ENCODE results near the gene CCNI2. TPM values are rescaled to one million over a fixed set of nuclear protein-coding genes. Genes with fewer than 3 reads are reported as not detected.

Gene CCNI2
- total and polyA plus RNA-seq, 11 donors: 0.11 to 0.50 (median 0.20) TPM; not detected in 8

- H3K36me3 ChIP-seq: peaks cover 2 to 95% (median 85%) of the 10 kb centered on the region in 9 donors
These were observed 13.5 kb downstream of the CCNI2 start for GRCh38 chr5:132760601-132761317.

GRCh38 chr5:132761321-132762240 lies 14.4 kb downstream of the CCNI2 start:
- Histone ChIP-seq H3K27ac (no peak overlapping the region), H3K9me3 (no peaks in the 10 kb centered on the region), H3K36me3 (peaks cover 2 to 90% (median 85%) of the 10 kb centered on the region in 9 donors), H3K4me1 (peaks cover 0 to 16% (median 12%) of the 10 kb centered on the region in 12 donors), H3K4me3 (no peak overlapping the region), H3K27me3 (no peaks in the 10 kb centered on the region)
- no peak for DNase-seq
- intact Hi-C loops (cut with DNase I): no loop called here
- TF ChIP-seq CTCF (IDR thresholded peaks at IDR 0.05) (no peak), POLR2A (IDR thresholded peaks at IDR 0.05) (no peak)
- ATAC-seq: no peak
- WGBS, 4 donors: 91 to 94% (median 92%) methylated on average over 21 to 22 of the region's 22 CpGs

More at GRCh38 chr5:132760601-132761317, 13.5 kb downstream of the CCNI2 start:
- DNase-seq (no peak), ATAC-seq (no peak)
- H3K4me1 ChIP-seq: peaks cover 0 to 8% (median 5%) of the 10 kb centered on the region in 12 donors
- no peak overlapping the region for H3K4me3 ChIP-seq
- H3K27me3 ChIP-seq: no peaks in the 10 kb centered on the region
- intact Hi-C loops (cut with DNase I): no loop called here
- no peak for TF ChIP-seq CTCF (IDR thresholded peaks at IDR 0.05)
- no peak for TF ChIP-seq POLR2A (IDR thresholded peaks at IDR 0.05)
- H3K27ac ChIP-seq: no peak overlapping the region
- no peaks in the 10 kb centered on the region for H3K9me3 ChIP-seq
- 95 to 96% (median 96%) methylated on average over 21 of the region's 21 CpGs for WGBS, 4 donors

- DNase-seq: no peak
- Histone ChIP-seq H3K9me3 (no peaks in the 10 kb centered on the region), H3K4me1 (peaks cover 0 to 25% (median 20%) of the 10 kb centered on the region in 12 donors), H3K27me3 (no peaks in the 10 kb centered on the region), H3K27ac (no peak overlapping the region), H3K4me3 (no peak overlapping the region), H3K36me3 (peaks cover 2 to 82% (median 77%) of the 10 kb centered on the region in 9 donors)
- intact Hi-C loops (cut with DNase I): no loop called here
- no peak for TF ChIP-seq CTCF (IDR thresholded peaks at IDR 0.05)
- no peak for TF ChIP-seq POLR2A (IDR thresholded peaks at IDR 0.05)
- 87 to 96% (median 95%) methylated on average over 9 to 11 of the region's 11 CpGs for WGBS, 4 donors
- no peak for ATAC-seq
These were observed 15.2 kb downstream of the CCNI2 start for GRCh38 chr5:132762246-132763000.
